Ovary (tissue), 3 donors: ENCODE measurements around the gene REST.

Experiments used
- EP300 ChIP-seq: sonication (generic); formaldehyde crosslinking; IDR thresholded peaks from one replicate; pipeline ENCODE4 v1.6.1; 2017; ENCODE audit warnings: antibody characterized with exemption
- POLR2A ChIP-seq: fragments of 450-650 bp; IDR thresholded peaks from one replicate; pipeline ENCODE4 v1.6.1; 2017; ENCODE audit warnings: antibody characterized with exemption, mild to moderate bottlenecking, moderate library complexity
- TF ChIP-seq, protein P1 (sequence below), 3 donors: fragments of 450-650 bp in 2 of 3; fragments of 200-600 bp in 1 of 3; IDR thresholded peaks; one replicate each; pipeline versions ENCODE4 v1.5.1 to v1.8.0; 2016 to 2022; ENCODE audit warnings: antibody characterized with exemption in 3 of 3, mild to moderate bottlenecking in 1 of 3
- donor health status: DM: no; HTN: no; CAD: no.

DNA sequence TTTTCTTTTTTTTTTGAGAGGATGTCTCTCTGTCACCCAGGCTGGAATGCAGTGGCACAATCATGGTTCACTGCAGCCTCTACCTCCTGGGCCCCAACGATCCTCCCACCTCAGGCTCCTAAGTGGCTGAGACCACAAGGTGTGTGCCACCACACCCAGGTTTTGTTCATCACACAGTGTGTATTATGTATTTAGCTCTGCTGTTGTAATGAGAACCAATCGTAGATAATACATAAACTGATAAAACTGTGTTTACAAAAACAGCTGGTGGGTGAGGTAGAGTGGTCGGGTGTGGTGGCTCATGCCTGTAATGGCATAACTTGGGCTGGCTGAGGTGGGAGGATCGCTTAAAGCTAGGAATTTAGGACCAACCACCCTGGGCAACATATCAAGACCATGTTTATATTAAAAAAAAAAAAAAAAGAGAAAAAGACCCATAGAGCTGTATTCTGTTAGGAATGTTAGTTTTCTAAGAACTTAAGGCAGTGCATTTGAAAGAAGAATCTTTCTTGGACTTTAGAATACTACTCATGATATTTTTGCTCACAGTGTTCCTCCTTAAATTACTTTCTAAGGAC, 105.9 kb downstream of the REST start:
- TF ChIP-seq, protein P1, sequence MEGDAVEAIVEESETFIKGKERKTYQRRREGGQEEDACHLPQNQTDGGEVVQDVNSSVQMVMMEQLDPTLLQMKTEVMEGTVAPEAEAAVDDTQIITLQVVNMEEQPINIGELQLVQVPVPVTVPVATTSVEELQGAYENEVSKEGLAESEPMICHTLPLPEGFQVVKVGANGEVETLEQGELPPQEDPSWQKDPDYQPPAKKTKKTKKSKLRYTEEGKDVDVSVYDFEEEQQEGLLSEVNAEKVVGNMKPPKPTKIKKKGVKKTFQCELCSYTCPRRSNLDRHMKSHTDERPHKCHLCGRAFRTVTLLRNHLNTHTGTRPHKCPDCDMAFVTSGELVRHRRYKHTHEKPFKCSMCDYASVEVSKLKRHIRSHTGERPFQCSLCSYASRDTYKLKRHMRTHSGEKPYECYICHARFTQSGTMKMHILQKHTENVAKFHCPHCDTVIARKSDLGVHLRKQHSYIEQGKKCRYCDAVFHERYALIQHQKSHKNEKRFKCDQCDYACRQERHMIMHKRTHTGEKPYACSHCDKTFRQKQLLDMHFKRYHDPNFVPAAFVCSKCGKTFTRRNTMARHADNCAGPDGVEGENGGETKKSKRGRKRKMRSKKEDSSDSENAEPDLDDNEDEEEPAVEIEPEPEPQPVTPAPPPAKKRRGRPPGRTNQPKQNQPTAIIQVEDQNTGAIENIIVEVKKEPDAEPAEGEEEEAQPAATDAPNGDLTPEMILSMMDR (IDR thresholded peaks at IDR 0.05) = no peak
- no peak for TF ChIP-seq POLR2A
- TF ChIP-seq EP300 = no peak
